Measurements from ENCODE around the gene PNMA6E.
A peak's percentile ranks its signal among the peaks of the same experiment; 100 is the strongest.
"Not testable (repeated sequence)": the region's sequence is repeated elsewhere in the genome, so short reads cannot be mapped to it uniquely, and the experiment has no call there.

Gene PNMA6E

DNA sequence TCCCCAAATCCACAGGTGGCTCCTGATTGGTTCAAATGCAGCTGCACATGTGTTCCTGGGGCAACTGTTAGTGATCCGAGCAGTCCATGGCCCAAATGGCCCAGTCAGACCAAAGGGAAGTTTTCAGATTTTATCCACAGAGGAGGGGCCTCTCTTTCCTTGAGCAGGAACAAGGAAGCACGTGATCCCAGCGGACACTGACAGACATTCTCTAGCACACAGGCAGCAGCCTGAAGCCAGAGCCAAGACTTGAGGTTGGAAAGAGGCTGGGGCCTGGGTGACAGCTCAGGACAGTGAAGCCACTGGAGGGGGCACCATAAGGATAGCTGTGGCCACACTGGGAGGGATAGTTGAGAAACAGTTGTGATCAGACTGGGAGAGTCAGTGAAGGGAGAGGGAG lies 6.6 kb upstream of the PNMA6E start:
- no peak for DNase-seq

- DNase-seq, result no peak
These were observed 5.8 kb upstream of the PNMA6E start for GRCh38 chrX:153406903-153407302.

GRCh38 chrX:153406011-153406410 lies 4.9 kb upstream of the PNMA6E start:
- no peak for DNase-seq

- no peak for DNase-seq
These were observed 4.3 kb upstream of the PNMA6E start for GRCh38 chrX:153405426-153405825.

- not testable (repeated sequence) for DNase-seq
These were observed 3.2 kb upstream of the PNMA6E start for GRCh38 chrX:153404333-153404732.

- peak; percentile 1 for DNase-seq
These were observed 711 bp downstream of the PNMA6E start for GRCh38 chrX:153400146-153401132.

DNA sequence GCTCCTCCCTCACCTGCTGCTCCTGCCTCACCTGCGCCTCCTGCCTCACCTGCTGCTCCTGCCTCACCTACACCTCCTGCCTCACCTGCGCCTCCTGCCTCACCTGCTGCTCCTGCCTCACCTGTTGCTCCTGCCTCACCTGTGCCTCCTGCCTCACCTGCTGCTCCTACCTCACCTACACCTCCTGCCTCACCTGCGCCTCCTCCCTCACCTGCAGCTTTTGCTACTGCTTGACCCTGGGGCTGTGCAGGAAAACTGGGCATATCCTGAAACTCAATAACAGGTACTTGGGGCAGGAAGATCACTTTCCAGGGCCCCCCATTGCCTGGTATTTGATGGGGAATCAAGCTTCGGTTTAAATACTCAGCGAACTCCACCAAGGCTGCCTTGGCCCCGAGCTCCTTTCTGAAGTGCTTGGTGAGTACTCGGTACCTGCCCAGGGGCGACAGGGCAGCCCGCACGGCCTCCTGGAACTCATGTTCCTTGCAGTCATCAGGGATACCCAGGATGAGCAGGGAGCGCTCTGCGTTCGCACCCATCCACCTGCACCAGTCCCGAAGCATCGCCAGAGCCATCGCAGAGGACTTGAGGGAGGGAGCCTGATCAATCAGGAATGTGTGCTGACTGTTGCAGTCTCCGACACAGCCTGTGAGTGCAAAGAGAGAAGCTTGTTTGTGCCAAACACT lies 2.7 kb downstream of the PNMA6E start:
- no peak for DNase-seq

DNA sequence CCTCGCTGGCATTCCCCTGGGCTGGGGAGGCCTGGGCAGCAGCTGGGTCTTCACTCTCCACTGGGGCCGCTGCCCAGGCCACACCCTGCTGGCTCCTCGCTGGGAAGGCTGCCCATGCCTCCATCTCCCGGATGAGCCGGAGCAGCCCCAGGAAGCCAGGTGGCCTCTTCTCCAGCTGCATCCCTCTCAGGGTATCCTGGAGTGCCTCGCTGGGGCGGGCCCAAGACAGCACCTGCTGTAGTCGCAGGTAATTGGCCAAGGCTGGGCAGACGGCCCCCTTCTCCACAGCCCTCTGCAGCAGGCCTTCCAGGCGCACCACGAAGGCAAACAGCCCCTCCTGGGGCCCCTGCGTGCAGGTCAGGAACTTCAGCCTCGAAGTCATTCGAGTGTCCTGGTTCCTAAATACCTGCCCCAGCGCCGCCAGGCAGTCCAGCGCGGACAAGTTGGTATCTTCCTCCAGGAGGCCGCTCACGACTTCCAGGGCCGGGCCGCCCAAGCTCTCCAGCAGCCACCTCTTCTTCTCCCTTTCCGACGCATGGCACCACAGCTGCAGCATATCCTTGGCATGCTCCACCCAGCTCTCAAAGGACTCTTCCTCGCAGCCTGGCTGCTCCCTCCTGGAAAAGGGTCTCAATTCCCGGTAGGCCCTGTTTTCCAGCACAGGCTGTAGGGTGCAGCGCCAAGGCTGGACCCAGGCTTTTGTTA lies 3.7 kb downstream of the PNMA6E start:
- no peak for DNase-seq

DNA sequence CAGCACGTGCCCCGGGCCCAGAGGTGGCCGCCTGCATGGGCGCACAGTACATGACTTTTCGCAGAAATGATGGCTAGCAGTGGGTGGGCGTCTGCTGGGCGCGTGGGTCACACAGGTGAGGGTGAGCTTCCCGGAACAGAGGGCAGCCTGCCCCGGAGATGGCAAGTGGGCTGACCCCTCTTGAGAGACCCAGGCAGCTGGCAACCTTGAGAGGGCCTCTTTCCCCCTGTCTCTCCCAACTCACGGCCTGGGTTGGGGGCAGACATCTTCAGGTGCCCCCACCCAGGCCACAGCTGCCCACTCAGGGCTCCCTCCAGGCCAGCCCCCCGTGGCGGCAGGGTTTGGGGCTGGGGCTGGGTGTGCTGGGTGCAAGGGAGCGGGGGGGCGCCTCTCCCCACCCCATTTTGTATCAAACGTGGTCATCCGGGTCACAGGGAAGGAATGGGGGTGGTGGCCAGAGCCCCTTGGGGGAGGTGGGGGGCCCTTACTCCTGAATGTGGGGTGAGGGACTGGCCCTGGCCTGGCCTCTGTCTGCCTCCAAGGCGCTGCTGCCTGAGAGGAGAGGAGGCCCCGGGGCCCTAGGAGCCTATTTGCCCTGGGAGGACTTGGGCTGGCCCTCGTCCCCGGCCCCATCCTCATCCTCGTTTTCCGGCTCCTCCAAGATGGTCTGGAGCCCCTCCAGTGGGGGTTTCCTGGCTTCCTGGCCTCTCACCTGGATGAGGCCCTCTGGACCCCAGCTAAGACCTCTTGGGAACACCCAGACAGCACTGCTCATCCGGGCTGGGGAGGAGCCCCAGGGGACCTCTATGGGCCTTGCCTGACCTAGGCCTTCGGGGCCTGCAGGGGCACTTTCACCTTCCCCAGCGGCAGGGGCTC lies 4.6 kb downstream of the PNMA6E start:
- no peak for DNase-seq

GRCh38 chrX:153395613-153396319 lies 5.4 kb downstream of the PNMA6E start:
- no peak for DNase-seq

- no peak for DNase-seq
These were observed 6.5 kb downstream of the PNMA6E start for GRCh38 chrX:153394612-153395011.

- no peak for DNase-seq
These were observed 8.4 kb downstream of the PNMA6E start for GRCh38 chrX:153392642-153393321.

GRCh38 chrX:153389460-153389768 lies 11.7 kb downstream of the PNMA6E start:
- DNase-seq, result not testable (repeated sequence)

- no peak for DNase-seq
These were observed 12.3 kb downstream of the PNMA6E start for GRCh38 chrX:153388722-153389459.

DNA sequence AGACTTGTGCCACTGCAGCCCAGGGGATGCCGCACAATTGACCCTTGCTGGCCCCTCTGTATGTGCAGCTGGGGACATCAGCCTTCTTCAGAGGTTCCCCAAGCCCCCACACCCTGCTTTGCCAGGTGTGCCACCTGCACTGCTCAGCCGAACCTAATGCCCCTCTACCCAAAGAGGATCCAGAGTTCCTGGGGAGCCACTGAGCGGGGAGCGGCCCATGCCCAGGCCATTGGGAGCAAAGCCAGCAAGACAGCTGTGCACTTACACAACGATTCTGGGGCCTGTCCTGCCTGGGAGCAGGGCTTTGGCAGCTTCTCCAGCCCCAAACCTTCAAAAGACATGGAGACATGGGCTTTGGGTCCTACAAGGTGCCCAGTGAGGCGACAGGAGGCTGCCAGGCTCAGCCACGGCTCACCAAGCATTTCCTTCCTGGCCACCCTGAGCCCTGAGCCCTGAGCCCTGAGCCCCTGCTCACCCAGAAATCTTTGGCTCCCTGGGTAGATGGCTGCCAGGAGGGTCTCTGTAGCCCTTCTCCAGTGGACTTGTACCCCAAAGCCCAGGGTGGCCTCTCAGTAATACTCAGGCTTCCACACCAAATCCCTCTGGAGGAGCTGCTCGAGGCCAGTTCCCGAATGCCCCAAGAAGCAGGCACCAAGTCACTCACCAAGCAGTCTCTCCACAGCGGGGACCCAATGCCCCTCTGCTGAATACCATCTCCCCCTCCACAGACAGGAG lies 13.0 kb downstream of the PNMA6E start:
- DNase-seq, result no peak

DNA sequence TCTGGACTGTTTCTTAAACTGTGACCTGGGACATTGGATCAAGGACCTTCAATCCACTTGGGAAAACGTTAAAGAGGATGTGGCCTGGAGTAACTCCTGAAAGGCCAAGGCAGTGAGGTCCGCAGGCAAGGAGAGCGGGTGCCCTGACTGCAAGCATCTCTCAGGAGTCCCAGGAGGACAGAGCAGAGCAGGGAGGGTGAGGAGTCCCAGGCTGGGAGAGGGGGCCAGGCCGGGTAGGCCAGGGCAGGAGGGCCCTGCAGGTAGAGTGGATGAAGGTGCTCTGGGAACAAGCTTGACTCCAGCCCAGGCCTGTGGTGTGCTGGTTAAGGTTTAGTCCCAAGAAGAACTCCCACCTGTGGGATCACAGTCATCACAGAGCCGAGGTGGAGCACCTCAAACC lies 13.8 kb downstream of the PNMA6E start:
- DNase-seq, result no peak

GRCh38 chrX:153386097-153386496 lies 15.1 kb downstream of the PNMA6E start:
- no peak for DNase-seq

DNA sequence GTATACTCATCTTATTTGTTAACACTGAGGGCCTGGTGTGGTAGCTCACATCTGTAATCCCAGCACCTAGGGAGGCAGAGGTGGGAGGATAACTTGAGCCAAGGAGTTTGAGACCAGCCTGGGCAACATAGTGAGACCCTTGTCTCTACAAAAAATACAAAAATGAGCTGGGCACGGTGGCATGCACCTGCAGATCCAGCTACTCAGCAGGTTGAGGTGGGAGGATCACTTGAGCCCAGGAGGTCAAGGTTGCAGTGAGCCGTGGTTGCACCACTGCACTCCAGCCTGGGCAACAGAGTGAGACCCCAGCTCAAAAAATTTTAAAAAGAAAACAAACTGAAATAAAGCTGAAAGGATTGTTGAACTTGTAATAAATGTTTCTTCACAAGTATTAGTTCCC lies 16.2 kb downstream of the PNMA6E start:
- DNase-seq, result not testable (repeated sequence)

- no peak for DNase-seq
These were observed 16.8 kb downstream of the PNMA6E start for GRCh38 chrX:153384390-153384789.
